IMR-90 (cell line): Measurements from ENCODE around the gene NOL8. TPM values are rescaled to one million over a fixed set of nuclear protein-coding genes. Genes with fewer than 3 reads are reported as not detected.

Experiments used
- ATAC-seq: fragments of 200-7000 bp; cut with Tn5 transposase; 2 replicates; pipeline ENCODE4 v1.9.1; 2020; ENCODE audit warnings: low read depth, mild to moderate bottlenecking, moderate library complexity
- BruUV-seq: library from RNA; stranded (reverse); fragments of 400-500 nt; replicated peaks from 2 replicates; lab custom pipeline; 2021; lab: Mats Ljungman, UMichigan
- CTCF ChIA-PET: fragments of 300-600 bp; formaldehyde crosslinking; extraction: SDS; loops from one replicate; lab custom pipeline; 2021; ENCODE audit warnings: antibody characterized with exemption; lab: Yijun Ruan, JAX
- POLR2A ChIA-PET: fragments of 300-600 bp; sonication (Branson Sonifier 250); formaldehyde crosslinking; loops from one replicate; lab custom pipeline; 2022; ENCODE audit warnings: antibody characterized with exemption; ENCODE audit not compliant: unreplicated experiment; lab: Charles Lee
- DNase-seq: peaks from one replicate; pipeline ENCODE4 v3.0.0; 2013
- H2AFZ ChIP-seq: replicated peaks from 2 replicates; pipeline ENCODE3; 2013; ENCODE audit warnings: low read length, mild to moderate bottlenecking; ENCODE audit not compliant: poor library complexity
- H2AK5ac ChIP-seq: 2 replicates; pipeline ENCODE4 v1.6.1; 2013; ENCODE audit warnings: low read depth, low read length, inconsistent platforms
- H2AK9ac ChIP-seq: replicated peaks from 2 replicates; pipeline ENCODE3; 2013; ENCODE audit warnings: mild to moderate bottlenecking, low read depth, low read length, moderate library complexity; ENCODE audit not compliant: poor library complexity
- H2BK120ac ChIP-seq: 2 replicates; pipeline ENCODE4 v1.6.1; 2013; ENCODE audit warnings: low read depth, low read length, inconsistent platforms
- H2BK15ac ChIP-seq: 3 replicates; pipeline ENCODE4 v1.6.1; 2013; ENCODE audit warnings: low read depth, low read length, inconsistent platforms
- H2BK20ac ChIP-seq: 2 replicates; pipeline ENCODE4 v1.6.1; 2013; ENCODE audit warnings: low read depth, mild to moderate bottlenecking, inconsistent platforms, low read length, moderate library complexity
- H2BK5ac ChIP-seq: 2 replicates; pipeline ENCODE4 v1.6.1; 2013; ENCODE audit warnings: mild to moderate bottlenecking, low read depth, low read length, inconsistent platforms; ENCODE audit not compliant: poor library complexity, severe bottlenecking
- H3K14ac ChIP-seq: replicated peaks from 2 replicates; pipeline ENCODE4 v1.6.1; 2013; ENCODE audit warnings: low read depth, low read length, inconsistent platforms
- H3K18ac ChIP-seq: 2 replicates; pipeline ENCODE4 v1.6.1; 2013; ENCODE audit warnings: low read depth, low read length, control low read depth
- H3K23ac ChIP-seq: 2 replicates; pipeline ENCODE4 v1.6.1; 2013; ENCODE audit warnings: low read depth, low read length, inconsistent platforms
- H3K27ac ChIP-seq: 2 replicates; pipeline ENCODE4 v1.5.1; 2013; ENCODE audit warnings: mild to moderate bottlenecking, control low read depth, low read length; ENCODE audit not compliant: insufficient read depth
- H3K27me3 ChIP-seq: 2 replicates; pipeline ENCODE4 v1.6.1; 2013; ENCODE audit warnings: low read length; ENCODE audit not compliant: control insufficient read depth, insufficient read depth
- H3K36me3 ChIP-seq: 2 replicates; pipeline ENCODE4 v1.6.1; 2013; ENCODE audit warnings: low read length, mixed read lengths; ENCODE audit not compliant: control insufficient read depth, insufficient read depth
- H3K4ac ChIP-seq: 2 replicates; pipeline ENCODE4 v1.6.1; 2013; ENCODE audit warnings: low read depth, low read length, inconsistent platforms
- H3K4me1 ChIP-seq: 2 replicates; pipeline ENCODE4 v1.6.1; 2013; ENCODE audit warnings: low read length, mixed read lengths; ENCODE audit not compliant: control insufficient read depth, insufficient read depth
- H3K4me2 ChIP-seq: 2 replicates; pipeline ENCODE4 v1.6.1; 2013; ENCODE audit warnings: low read depth, mild to moderate bottlenecking, control low read depth, low read length, moderate library complexity
- H3K4me3 ChIP-seq: 2 replicates; pipeline ENCODE4 v1.5.1; 2013; ENCODE audit warnings: low read depth, mild to moderate bottlenecking, control low read depth, low read length, moderate library complexity; ENCODE audit not compliant: insufficient read depth
- H3K56ac ChIP-seq: 2 replicates; pipeline ENCODE4 v1.6.1; 2013; ENCODE audit warnings: low read length, inconsistent platforms; ENCODE audit not compliant: insufficient read depth; ENCODE audit errors: extremely low read depth
- H3K79me1 ChIP-seq, 2 experiments: 2 replicates each; pipeline ENCODE4 v1.6.1; 2013; ENCODE audit warnings: low read length in 2 of 2, inconsistent platforms in 1 of 2, low read depth in 1 of 2
- H3K9ac ChIP-seq: 2 replicates; pipeline ENCODE4 v1.6.1; 2013; ENCODE audit warnings: low read depth, low read length, control low read depth
- H3K9me1 ChIP-seq: 2 replicates; pipeline ENCODE4 v1.6.1; 2013; ENCODE audit warnings: low read length, inconsistent platforms; ENCODE audit not compliant: insufficient read depth
- H3K9me3 ChIP-seq: 2 replicates; pipeline ENCODE4 v1.6.1; 2013; ENCODE audit warnings: low read length; ENCODE audit not compliant: control insufficient read depth, insufficient read depth
- H4K20me1 ChIP-seq: 2 replicates; pipeline ENCODE4 v1.6.1; 2013; ENCODE audit warnings: low read length, inconsistent platforms; ENCODE audit not compliant: insufficient read depth
- H4K5ac ChIP-seq: 2 replicates; pipeline ENCODE4 v1.6.1; 2013; ENCODE audit warnings: mild to moderate bottlenecking, low read depth, low read length, control low read depth
- H4K8ac ChIP-seq, 2 experiments: 2 replicates each; pipeline ENCODE4 v1.6.1; 2013; ENCODE audit warnings: low read depth in 2 of 2, low read length in 2 of 2, control low read depth in 1 of 2, inconsistent platforms in 1 of 2
- H4K91ac ChIP-seq: 2 replicates; pipeline ENCODE4 v1.6.1; 2013; ENCODE audit warnings: low read depth, low read length, inconsistent platforms; ENCODE audit not compliant: insufficient read depth
- CEBPB ChIP-seq: IDR thresholded peaks from 2 replicates; pipeline ENCODE4 v1.6.1; 2012; ENCODE audit warnings: low read depth, low read length, improper control_type of control experiment
- FOS ChIP-seq: fragments of 150-350 bp; IDR thresholded peaks from 2 replicates; pipeline ENCODE4 v1.6.1; 2016; ENCODE audit warnings: low read depth, low read length
- MAFK ChIP-seq: IDR thresholded peaks from 2 replicates; pipeline ENCODE4 v1.6.1; 2012; ENCODE audit warnings: low read depth, low read length, improper control_type of control experiment
- MAZ ChIP-seq: IDR thresholded peaks from 2 replicates; pipeline ENCODE4 v1.6.1; 2012; ENCODE audit warnings: low read depth, mild to moderate bottlenecking, low read length, improper control_type of control experiment, moderate library complexity, borderline replicate concordance
- MXI1 ChIP-seq: IDR thresholded peaks from 2 replicates; pipeline ENCODE4 v1.6.1; 2012; ENCODE audit warnings: low read depth, mild to moderate bottlenecking, low read length, moderate library complexity, borderline replicate concordance
- RAD21 ChIP-seq: IDR thresholded peaks from 2 replicates; pipeline ENCODE4 v1.6.1; 2012; ENCODE audit warnings: low read length, improper control_type of control experiment
- RFX5 ChIP-seq: IDR thresholded peaks from 2 replicates; pipeline ENCODE4 v1.8.0; 2012; ENCODE audit warnings: low read depth, mild to moderate bottlenecking, low read length, moderate library complexity
- SMC3 ChIP-seq: fragments of 150-350 bp; IDR thresholded peaks from 2 replicates; pipeline ENCODE4 v1.6.1; 2016; ENCODE audit warnings: low read depth, mild to moderate bottlenecking, antibody characterized with exemption, low read length, moderate library complexity
- WGBS, 2 experiments: methylation state at CpG; one replicate each; pipeline versions ENCODE4 v1.1.5 to v1.1.7; 2013; ENCODE audit warnings: missing lambda C conversion rate in 2 of 2; ENCODE audit not compliant: insufficient read length in 1 of 2; ENCODE audit errors: extremely low coverage in 2 of 2; 5-methylcytosine and 5-hydroxymethylcytosine counted together
- dilution Hi-C: fragments of 300-500 bp; cut with HindIII; formaldehyde crosslinking; loops from one replicate; pipeline ENCODE4 v1.14.3; 2018; ENCODE audit warnings: low sequenced_read_pairs; ENCODE audit not compliant: unreplicated experiment
- in situ Hi-C: fragments of 300-500 bp; cut with MboI; formaldehyde crosslinking; loops from 3 replicates; pipeline ENCODE4 v1.14.3; 2019; ENCODE audit warnings: low sequenced_read_pairs, inconsistent platforms, mixed read lengths
- intact Hi-C: fragments of 100-400 bp; cut with micrococcal nuclease; formaldehyde crosslinking; loops from 2 replicates; pipeline ENCODE4 v1.10.0; 2022
- polyA plus RNA-seq, 3 experiments: library from polyadenylated mRNA; depleted of rRNA; stranded (reverse); fragments of >200 nt; gene quantifications; 2 replicates each; pipeline ENCODE4 v1.2.3, GENCODE V29; 2012; ENCODE audit warnings: low replicate concordance in 1 of 3
- total RNA-seq: library from RNA; depleted of rRNA; stranded (reverse); fragments of >200 nt; gene quantifications from 2 replicates; pipeline ENCODE4 v1.2.3, GENCODE V29; 2012
- TF ChIP-seq, protein P1 (sequence below): fragments of 150-350 bp; IDR thresholded peaks from 2 replicates; pipeline ENCODE4 v1.6.1; 2017; ENCODE audit warnings: mild to moderate bottlenecking, antibody characterized with exemption, low read length, low read depth

NOL8 gene
- total and polyA plus RNA-seq, 2 of the 4 experiments (the other 2 are of a cell fraction): 10.1 to 18.3 TPM

DNA sequence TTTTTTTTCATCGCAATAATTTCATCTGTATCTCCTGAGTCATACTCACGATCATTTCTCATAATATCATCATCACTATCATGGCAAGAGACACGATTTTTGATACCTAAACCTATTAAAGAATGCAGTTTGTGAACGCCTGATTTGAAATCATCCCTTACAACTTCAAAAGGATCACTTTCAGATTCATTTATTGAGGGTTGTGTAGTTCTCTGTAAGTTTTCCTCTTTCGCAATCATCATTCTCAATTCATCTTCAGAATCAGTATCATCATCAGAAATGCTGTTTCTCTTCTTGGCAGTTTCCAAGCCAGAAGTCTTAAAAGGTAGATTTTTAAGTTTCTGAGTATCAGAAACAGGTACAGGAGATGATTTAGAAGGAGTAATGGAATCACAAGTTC lies 9.7 kb downstream of the NOL8 start:
- no peak overlapping the region for H2BK20ac ChIP-seq
- no TSS peak for BruUV-seq
- no peak overlapping the region for H3K4ac ChIP-seq
- no peak overlapping the region for H3K23ac ChIP-seq
- H2AK5ac ChIP-seq: no peak overlapping the region
- 0 out of 2 replicates have a peak, but pooled peaks cover 2% of the 10 kb centered on the region for H3K9me1 ChIP-seq
- WGBS, 2 experiments: 100% methylated on average over 1 of the region's 5 CpGs; no CpG with 5 or more reads in 1 of the 2 experiments
- no peak overlapping the region for H4K5ac ChIP-seq
- no peak overlapping the region for H2BK120ac ChIP-seq
- no peak overlapping the region for H3K18ac ChIP-seq
- DNase-seq: no peak
- H3K4me2 ChIP-seq: no peak overlapping the region
- peaks cover 3% of the 10 kb centered on the region for H3K4me1 ChIP-seq
- ATAC-seq: no peak
- in situ Hi-C loops: no loop called here
- no peaks in the 10 kb centered on the region for H3K27me3 ChIP-seq
- no peaks in the 10 kb centered on the region; the same call in 1 of the 2 replicates for H4K20me1 ChIP-seq
- H3K14ac ChIP-seq: no peak overlapping the region
- H4K8ac ChIP-seq: no peak overlapping the region
- H2BK5ac ChIP-seq: no peak overlapping the region
- intact Hi-C loops: no loop called here
- no peak overlapping the region for H2AK9ac ChIP-seq
- H3K9me3 ChIP-seq: no peaks in the 10 kb centered on the region
- H3K56ac ChIP-seq: no peak overlapping the region
- ChIA-PET POLR2A (no interaction called here), CTCF (no interaction called here)
- H4K91ac ChIP-seq: no peak overlapping the region
- no peak overlapping the region for H3K27ac ChIP-seq
- H3K36me3 ChIP-seq: peaks cover 40% of the 10 kb centered on the region
- no peak for TF ChIP-seq RFX5
- TF ChIP-seq MXI1: no peak
- TF ChIP-seq, protein P1, sequence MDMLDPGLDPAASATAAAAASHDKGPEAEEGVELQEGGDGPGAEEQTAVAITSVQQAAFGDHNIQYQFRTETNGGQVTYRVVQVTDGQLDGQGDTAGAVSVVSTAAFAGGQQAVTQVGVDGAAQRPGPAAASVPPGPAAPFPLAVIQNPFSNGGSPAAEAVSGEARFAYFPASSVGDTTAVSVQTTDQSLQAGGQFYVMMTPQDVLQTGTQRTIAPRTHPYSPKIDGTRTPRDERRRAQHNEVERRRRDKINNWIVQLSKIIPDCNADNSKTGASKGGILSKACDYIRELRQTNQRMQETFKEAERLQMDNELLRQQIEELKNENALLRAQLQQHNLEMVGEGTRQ: no peak
- TF ChIP-seq RAD21: no peak
- peak; percentile 86 for TF ChIP-seq CEBPB
- TF ChIP-seq SMC3: no peak
- no peak for TF ChIP-seq MAFK
- TF ChIP-seq MAZ: no peak
- TF ChIP-seq FOS: no peak
- dilution Hi-C loops: no loop called here
- no peak overlapping the region for H2AFZ ChIP-seq
- peaks cover 10 to 23% of the 10 kb centered on the region in 2 experiments for H3K79me1 ChIP-seq
- H2BK15ac ChIP-seq: no peak overlapping the region
- H3K9ac ChIP-seq: no peak overlapping the region
- H3K4me3 ChIP-seq: no peak overlapping the region
